HEK293T (cell line): ENCODE measurements around the gene HPSE2.
"Not testable (repeated sequence)": the region's sequence is repeated elsewhere in the genome, so short reads cannot be mapped to it uniquely, and the experiment has no call there.

ENCODE experiments used
- CTCF ChIA-PET: fragments of 350-600 bp; formaldehyde crosslinking; extraction: SDS; loops from one replicate; lab custom pipeline; 2021; ENCODE audit warnings: antibody characterized with exemption, inconsistent platforms; lab: Yijun Ruan, JAX
- POLR2A ChIA-PET: fragments of 350-600 bp; formaldehyde crosslinking; extraction: SDS; loops from one replicate; lab custom pipeline; 2020; ENCODE audit warnings: antibody characterized with exemption, inconsistent platforms; lab: Yijun Ruan, JAX
- DNase-seq: peaks from one replicate; pipeline ENCODE4 v3.0.0; 2012; ENCODE audit warnings: mixed read lengths; ENCODE audit errors: extremely low spot score
- ARNT ChIP-seq: fragments of 450-650 bp; IDR thresholded peaks from 2 replicates; pipeline ENCODE4 v1.6.1; 2017; ENCODE audit warnings: mild to moderate bottlenecking
- BHLHE40 ChIP-seq: fragments of 450-650 bp; IDR thresholded peaks from 2 replicates; pipeline ENCODE4 v1.6.1; 2016; ENCODE audit warnings: mild to moderate bottlenecking, moderate library complexity, borderline replicate concordance
- CTBP1 ChIP-seq: fragments of 450-650 bp; IDR thresholded peaks from 2 replicates; pipeline ENCODE4 v1.6.1; 2016; ENCODE audit warnings: borderline replicate concordance
- ELF4 ChIP-seq: fragments of 450-650 bp; IDR thresholded peaks from 2 replicates; pipeline ENCODE4 v1.6.1; 2017; ENCODE audit warnings: antibody characterized with exemption
- FOXA1 ChIP-seq: fragments of 450-650 bp; IDR thresholded peaks from 2 replicates; pipeline ENCODE4 v1.6.1; 2016; ENCODE audit warnings: mild to moderate bottlenecking
- FOXK2 ChIP-seq: fragments of 450-650 bp; IDR thresholded peaks from 2 replicates; pipeline ENCODE4 v1.6.1; 2016; ENCODE audit warnings: mild to moderate bottlenecking
- FOXM1 ChIP-seq: fragments of 450-650 bp; IDR thresholded peaks from 2 replicates; pipeline ENCODE4 v1.6.1; 2017; ENCODE audit warnings: mild to moderate bottlenecking, borderline replicate concordance
- HDGF ChIP-seq: fragments of 450-650 bp; IDR thresholded peaks from 2 replicates; pipeline ENCODE4 v1.6.1; 2017; ENCODE audit warnings: antibody characterized with exemption, borderline replicate concordance
- L3MBTL2 ChIP-seq: fragments of 450-650 bp; conservative IDR thresholded peaks from 2 replicates; pipeline ENCODE4 v1.6.1; 2016; ENCODE audit warnings: mild to moderate bottlenecking
- LEF1 ChIP-seq: fragments of 450-650 bp; IDR thresholded peaks from 2 replicates; pipeline ENCODE4 v1.6.1; 2017; ENCODE audit warnings: mild to moderate bottlenecking, borderline replicate concordance
- NFRKB ChIP-seq: fragments of 450-650 bp; IDR thresholded peaks from 2 replicates; pipeline ENCODE4 v1.6.1; 2016; ENCODE audit warnings: mild to moderate bottlenecking, moderate library complexity
- PKNOX1 ChIP-seq: fragments of 450-650 bp; IDR thresholded peaks from 2 replicates; pipeline ENCODE4 v1.6.1; 2016
- SP1 ChIP-seq: fragments of 450-650 bp; IDR thresholded peaks from 2 replicates; pipeline ENCODE4 v1.6.1; 2017
- SUZ12 ChIP-seq: fragments of 450-650 bp; IDR thresholded peaks from 2 replicates; pipeline ENCODE4 v1.6.1; 2016; ENCODE audit warnings: mild to moderate bottlenecking
- TARDBP ChIP-seq: fragments of 450-650 bp; IDR thresholded peaks from 2 replicates; pipeline ENCODE4 v1.6.1; 2016
- ZNF384 ChIP-seq: fragments of 450-650 bp; IDR thresholded peaks from 2 replicates; pipeline ENCODE4 v1.6.1; 2016

Gene HPSE2

GRCh38 chr10:98517672-98518071, 718.0 kb downstream of the HPSE2 start:
- no peak for DNase-seq
- ChIA-PET POLR2A (no interaction called here), CTCF (interaction anchor here (1.1 kb wide), 1 partner anchor 10 kb away, joined by 3 read pairs; no protein-coding TSS in a partner anchor)
- no peak for TF ChIP-seq PKNOX1
- no peak for TF ChIP-seq FOXM1
- TF ChIP-seq CTBP1: no peak
- no peak for TF ChIP-seq ARNT
- no peak for TF ChIP-seq ELF4
- no peak for TF ChIP-seq SUZ12
- TF ChIP-seq FOXA1: no peak
- TF ChIP-seq L3MBTL2: no peak
- TF ChIP-seq BHLHE40: no peak
- no peak for TF ChIP-seq ZNF384
- TF ChIP-seq NFRKB: no peak
- TF ChIP-seq TARDBP: no peak
- TF ChIP-seq HDGF: no peak
- TF ChIP-seq SP1: no peak
- no peak for TF ChIP-seq FOXK2

- ChIA-PET POLR2A (no interaction called here), CTCF (interaction anchor here (0.7 kb wide), 1 partner anchor 443 kb away, joined by 3 read pairs; no protein-coding TSS in a partner anchor)
- TF ChIP-seq ELF4 (no peak), ZNF384 (no peak), LEF1 (no peak), ARNT (no peak), PKNOX1 (no peak), FOXM1 (no peak), FOXA1 (no peak)
- DNase-seq: no peak
Observed at GRCh38 chr10:98516352-98516751, 719.3 kb downstream of the HPSE2 start.

- TF ChIP-seq ZNF384 (no peak), PKNOX1 (no peak), CTBP1 (no peak), FOXA1 (no peak), TARDBP (no peak), NFRKB (no peak), SP1 (no peak), BHLHE40 (no peak), FOXK2 (no peak), LEF1 (no peak), ELF4 (no peak), SUZ12 (no peak), ARNT (no peak), HDGF (no peak), L3MBTL2 (no peak), FOXM1 (no peak)
- ChIA-PET POLR2A (no interaction called here), CTCF (interaction anchor here (0.6 kb wide), 1 partner anchor 88 kb away, joined by 3 read pairs; no protein-coding TSS in a partner anchor)
- DNase-seq: no peak
Observed at GRCh38 chr10:98513704-98514103, 721.9 kb downstream of the HPSE2 start.

GRCh38 chr10:98511876-98512275, 723.8 kb downstream of the HPSE2 start:
- POLR2A ChIA-PET: no interaction called here
- DNase-seq: no peak
- TF ChIP-seq BHLHE40: no peak
- CTCF ChIA-PET: no interaction called here

GRCh38 chr10:98510412-98510995, 725.1 kb downstream of the HPSE2 start:
- ChIA-PET POLR2A (no interaction called here), CTCF (no interaction called here)
- no peak for DNase-seq
- TF ChIP-seq LEF1: no peak
- TF ChIP-seq NFRKB: no peak
- TF ChIP-seq ELF4: no peak
- TF ChIP-seq HDGF: no peak
- TF ChIP-seq FOXK2: no peak
- TF ChIP-seq PKNOX1: no peak
- TF ChIP-seq FOXM1: no peak
- no peak for TF ChIP-seq ZNF384
- TF ChIP-seq L3MBTL2: no peak
- no peak for TF ChIP-seq ARNT

GRCh38 chr10:98509745-98510144, 725.9 kb downstream of the HPSE2 start:
- no peak for TF ChIP-seq SUZ12
- TF ChIP-seq L3MBTL2: no peak
- no peak for TF ChIP-seq BHLHE40
- TF ChIP-seq FOXA1: no peak
- no peak for TF ChIP-seq FOXM1
- TF ChIP-seq PKNOX1: no peak
- no peak for TF ChIP-seq ELF4
- no peak for TF ChIP-seq ARNT
- no peak for TF ChIP-seq ZNF384
- no peak for TF ChIP-seq HDGF
- TF ChIP-seq NFRKB: no peak
- TF ChIP-seq CTBP1: no peak
- no peak for TF ChIP-seq FOXK2
- no peak for TF ChIP-seq SP1
- ChIA-PET POLR2A (no interaction called here), CTCF (no interaction called here)
- no peak for DNase-seq

GRCh38 chr10:98502535-98502934, 733.1 kb downstream of the HPSE2 start:
- POLR2A ChIA-PET, CTCF ChIA-PET, DNase-seq: not testable (repeated sequence)
